Keratinocyte (primary cell): ENCODE results near the gene BCO1. TPM values are rescaled to one million over a fixed set of nuclear protein-coding genes. Genes with fewer than 3 reads are reported as not detected.

Source experiments
- DNase-seq: peaks from one replicate; pipeline ENCODE4 v3.0.0-alpha.2; 2011; ENCODE audit warnings: low read depth, missing footprints, low spot score
- FAIRE-seq: peaks from 2 replicates; lab custom pipeline; 2011; peaks lifted over from hg19 to GRCh38; lab: Jason Lieb, UNC
- H2AFZ ChIP-seq: 2 replicates; pipeline ENCODE4 v1.6.0; 2012; ENCODE audit warnings: low read length, control low read depth, inconsistent platforms; ENCODE audit not compliant: control insufficient read depth
- H3K27ac ChIP-seq: 2 replicates; pipeline ENCODE4 v1.5.1; 2011; ENCODE audit warnings: low read length; ENCODE audit not compliant: control insufficient read depth, insufficient read depth
- H3K27me3 ChIP-seq: 3 replicates; pipeline ENCODE4 v1.6.0; 2011; ENCODE audit warnings: low read length; ENCODE audit not compliant: control insufficient read depth, insufficient read depth; ENCODE audit errors: extremely low read depth
- H3K36me3 ChIP-seq, 2 experiments: 2 replicates in 1 of 2; 3 replicates in 1 of 2; pipeline ENCODE4 v1.5.1; 2011; ENCODE audit warnings: low read length in 2 of 2, mild to moderate bottlenecking in 1 of 2; ENCODE audit not compliant: control insufficient read depth in 2 of 2, insufficient read depth in 2 of 2; ENCODE audit errors: extremely low read depth in 1 of 2
- H3K4me1 ChIP-seq: 3 replicates; pipeline ENCODE4 v1.5.1; 2011; ENCODE audit warnings: low read length; ENCODE audit not compliant: control insufficient read depth, insufficient read depth; ENCODE audit errors: extremely low read depth
- H3K4me2 ChIP-seq: 3 replicates; pipeline ENCODE4 v1.6.0; 2011; ENCODE audit warnings: low read depth, low read length; ENCODE audit not compliant: control insufficient read depth, insufficient read depth; ENCODE audit errors: extremely low read depth
- H3K4me3 ChIP-seq, 3 experiments: fragments of 200-600 bp in 1 of 3; sonication (generic) in 1 of 3; 2 replicates in 2 of 3; 3 replicates in 1 of 3; pipeline ENCODE4 v1.5.1; 2011 to 2016; ENCODE audit warnings: low read length in 3 of 3, mild to moderate bottlenecking in 3 of 3, control low read depth in 2 of 3, inconsistent platforms in 1 of 3, low read depth in 1 of 3, mixed read lengths in 1 of 3, mixed run types in 1 of 3, moderate library complexity in 1 of 3; ENCODE audit not compliant: control insufficient read depth in 2 of 3, insufficient read depth in 2 of 3; ENCODE audit errors: extremely low read depth in 1 of 3
- H3K79me2 ChIP-seq: 2 replicates; pipeline ENCODE4 v1.6.0; 2012; ENCODE audit warnings: low read length; ENCODE audit not compliant: control insufficient read depth, insufficient read depth
- H3K9ac ChIP-seq: 3 replicates; pipeline ENCODE4 v1.6.0; 2011; ENCODE audit warnings: low read length; ENCODE audit not compliant: control insufficient read depth, insufficient read depth; ENCODE audit errors: extremely low read depth
- H3K9me1 ChIP-seq: 3 replicates; pipeline ENCODE4 v1.6.0; 2011; ENCODE audit warnings: low read length; ENCODE audit not compliant: control insufficient read depth, insufficient read depth; ENCODE audit errors: extremely low read depth
- H3K9me3 ChIP-seq: 2 replicates; pipeline ENCODE4 v1.5.1; 2012; ENCODE audit warnings: low read depth, low read length; ENCODE audit not compliant: control insufficient read depth
- H4K20me1 ChIP-seq: 3 replicates; pipeline ENCODE4 v1.6.0; 2011; ENCODE audit warnings: low read length; ENCODE audit not compliant: control insufficient read depth, insufficient read depth; ENCODE audit errors: extremely low read depth
- EZH2 ChIP-seq: IDR thresholded peaks from one replicate; pipeline ENCODE4 v1.6.1; 2012; ENCODE audit warnings: inconsistent platforms, mild to moderate bottlenecking, low read length, moderate library complexity
- dilution Hi-C: fragments of 300-500 bp; cut with MboI; formaldehyde crosslinking; loops from one replicate; pipeline ENCODE4 v1.7.0; 2020; ENCODE audit warnings: low sequenced_read_pairs; ENCODE audit not compliant: extremely low pct_ligation_motif_present
- polyA plus RNA-seq, 5 experiments: library from polyadenylated mRNA; depleted of rRNA in 3 of 5; stranded (reverse) in 3 of 5; stranded (forward) in 1 of 5; unstranded in 1 of 5; fragments of >200 nt; gene quantifications; 1 replicate in 1 of 5; 2 replicates in 3 of 5; 3 replicates in 1 of 5; pipeline versions ENCODE4 v1.2.1 to v1.2.3, GENCODE V29; 2011 to 2012; ENCODE audit warnings: missing spikeins in 2 of 5, low read depth in 1 of 5, low replicate concordance in 1 of 5
- TF ChIP-seq, protein P1 (sequence below), 3 experiments: IDR thresholded peaks in 1 of 3; conservative IDR thresholded peaks in 1 of 3; optimal IDR thresholded peaks in 1 of 3; 2 replicates in 2 of 3; 3 replicates in 1 of 3; pipeline versions ENCODE3 to v1.5.1; 2011; ENCODE audit warnings: low read length in 3 of 3, mild to moderate bottlenecking in 3 of 3, moderate library complexity in 2 of 3, control low read depth in 1 of 3, inconsistent platforms in 1 of 3; ENCODE audit not compliant: insufficient read depth in 2 of 3; ENCODE audit errors: extremely low read depth in 1 of 3

BCO1 gene
- polyA plus RNA-seq, 1 donor (not counting 4 experiments of a cell fraction or from before 2014, with no cell fraction given): 0.07 TPM

DNA sequence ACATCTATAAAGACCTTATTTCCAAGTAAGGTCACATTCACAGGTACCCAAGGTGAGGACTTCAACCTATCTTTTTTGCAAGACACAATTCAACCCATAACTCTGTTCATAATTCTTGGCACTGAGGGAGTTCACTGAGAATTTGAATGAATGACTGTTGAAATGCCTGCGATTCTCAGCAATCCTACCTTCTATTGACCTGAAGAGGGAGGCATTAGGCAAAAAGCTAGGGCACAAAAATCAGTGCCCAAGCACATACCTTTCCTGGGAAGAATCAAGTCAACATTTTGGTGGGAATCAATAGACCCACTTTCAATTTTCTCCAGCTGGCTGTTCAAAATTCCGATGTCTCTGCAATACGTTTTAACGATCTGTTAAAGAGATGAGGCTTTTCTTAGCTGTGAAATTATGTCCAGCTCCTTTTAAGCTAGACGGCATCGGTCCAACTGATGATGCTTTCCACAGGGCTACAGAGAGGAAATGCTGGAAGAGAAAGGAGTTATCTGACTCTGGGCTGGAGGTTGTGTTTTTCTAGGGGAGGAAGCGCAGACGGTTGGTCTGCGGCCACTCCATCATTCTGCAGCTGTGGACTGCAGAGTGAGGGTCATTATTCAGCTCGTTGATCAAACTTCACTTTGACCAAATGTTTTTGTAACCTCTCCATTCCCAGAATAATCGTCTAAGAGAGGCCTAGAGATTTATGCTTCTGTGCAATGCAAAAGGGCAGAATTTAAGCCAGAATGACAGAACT is 25.2 kb downstream of the BCO1 start:
- H3K27me3 ChIP-seq: peaks cover 2% of the 10 kb centered on the region
- H2AFZ ChIP-seq: no peak overlapping the region
- no peak overlapping the region for H3K9ac ChIP-seq
- DNase-seq (no peak), FAIRE-seq (no peak)
- peaks cover 11% of the 10 kb centered on the region for H3K4me1 ChIP-seq
- H3K79me2 ChIP-seq: no peaks in the 10 kb centered on the region
- no peak overlapping the region for H3K4me3 ChIP-seq
- peaks cover 2% of the 10 kb centered on the region for H4K20me1 ChIP-seq
- dilution Hi-C loops: no loop called here
- H3K27ac ChIP-seq: no peak overlapping the region
- H3K36me3 ChIP-seq: no peaks in the 10 kb centered on the region
- peaks cover 6% of the 10 kb centered on the region for H3K9me1 ChIP-seq
- H3K9me3 ChIP-seq: no peaks in the 10 kb centered on the region
- no peak for TF ChIP-seq EZH2
- TF ChIP-seq, protein P1, sequence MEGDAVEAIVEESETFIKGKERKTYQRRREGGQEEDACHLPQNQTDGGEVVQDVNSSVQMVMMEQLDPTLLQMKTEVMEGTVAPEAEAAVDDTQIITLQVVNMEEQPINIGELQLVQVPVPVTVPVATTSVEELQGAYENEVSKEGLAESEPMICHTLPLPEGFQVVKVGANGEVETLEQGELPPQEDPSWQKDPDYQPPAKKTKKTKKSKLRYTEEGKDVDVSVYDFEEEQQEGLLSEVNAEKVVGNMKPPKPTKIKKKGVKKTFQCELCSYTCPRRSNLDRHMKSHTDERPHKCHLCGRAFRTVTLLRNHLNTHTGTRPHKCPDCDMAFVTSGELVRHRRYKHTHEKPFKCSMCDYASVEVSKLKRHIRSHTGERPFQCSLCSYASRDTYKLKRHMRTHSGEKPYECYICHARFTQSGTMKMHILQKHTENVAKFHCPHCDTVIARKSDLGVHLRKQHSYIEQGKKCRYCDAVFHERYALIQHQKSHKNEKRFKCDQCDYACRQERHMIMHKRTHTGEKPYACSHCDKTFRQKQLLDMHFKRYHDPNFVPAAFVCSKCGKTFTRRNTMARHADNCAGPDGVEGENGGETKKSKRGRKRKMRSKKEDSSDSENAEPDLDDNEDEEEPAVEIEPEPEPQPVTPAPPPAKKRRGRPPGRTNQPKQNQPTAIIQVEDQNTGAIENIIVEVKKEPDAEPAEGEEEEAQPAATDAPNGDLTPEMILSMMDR (optimal IDR thresholded peaks at IDR 0.05 in 1 of 3, IDR thresholded peaks at IDR 0.05 in 1 of 3, conservative IDR thresholded peaks at IDR 0.05 in 1 of 3; ENCODE audit: extremely low read depth in 1 of 3, insufficient read depth in 2 of 3, low read length in 3 of 3): peak; percentile 32 to 54 (median 46)
- no peak overlapping the region for H3K4me2 ChIP-seq

DNA sequence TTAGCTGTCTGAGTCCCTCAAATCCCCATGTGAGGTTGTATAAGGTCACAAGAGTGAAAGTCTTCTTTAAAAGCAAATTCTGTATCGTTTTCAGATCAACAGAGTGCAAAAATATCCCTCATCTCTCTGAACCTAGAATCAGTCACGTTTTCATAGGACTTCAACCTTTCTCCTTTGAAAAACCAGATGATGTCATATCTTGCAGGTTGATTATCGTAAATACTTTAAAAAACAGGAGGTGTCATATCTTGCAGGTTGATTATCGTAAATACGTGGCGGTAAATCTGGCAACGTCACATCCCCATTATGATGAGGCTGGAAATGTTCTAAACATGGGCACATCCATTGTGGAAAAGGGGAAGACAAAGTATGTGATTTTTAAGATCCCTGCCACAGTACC is 25.9 kb downstream of the BCO1 start:
- Histone ChIP-seq H3K36me3 (no peaks in the 10 kb centered on the region), H3K27me3 (peaks cover 2% of the 10 kb centered on the region), H3K79me2 (no peaks in the 10 kb centered on the region), H3K4me1 (peaks cover 11% of the 10 kb centered on the region), H3K9me3 (no peaks in the 10 kb centered on the region), H3K9me1 (peaks cover 6% of the 10 kb centered on the region), H2AFZ (no peak overlapping the region), H4K20me1 (peaks cover 2% of the 10 kb centered on the region), H3K27ac (no peak overlapping the region), H3K4me2 (no peak overlapping the region), H3K9ac (no peak overlapping the region), H3K4me3 (no peak overlapping the region)
- TF ChIP-seq, protein P1 (optimal IDR thresholded peaks at IDR 0.05 in 1 of 3, IDR thresholded peaks at IDR 0.05 in 1 of 3, conservative IDR thresholded peaks at IDR 0.05 in 1 of 3; ENCODE audit: extremely low read depth in 1 of 3, insufficient read depth in 2 of 3, low read length in 3 of 3): no peak
- no peak for TF ChIP-seq EZH2
- DNase-seq (no peak), FAIRE-seq (no peak)
- dilution Hi-C loops: no loop called here
